Glomerular visceral epithelial cell (primary cell): Measurements from ENCODE around the gene L1CAM.
A peak's percentile ranks its signal among the peaks of the same experiment; 100 is the strongest.

Source experiments
- DNase-seq: peaks from one replicate; pipeline ENCODE4 v3.0.0-alpha.2; 2016; ENCODE audit errors: extremely low spot score

L1CAM gene, protein sequence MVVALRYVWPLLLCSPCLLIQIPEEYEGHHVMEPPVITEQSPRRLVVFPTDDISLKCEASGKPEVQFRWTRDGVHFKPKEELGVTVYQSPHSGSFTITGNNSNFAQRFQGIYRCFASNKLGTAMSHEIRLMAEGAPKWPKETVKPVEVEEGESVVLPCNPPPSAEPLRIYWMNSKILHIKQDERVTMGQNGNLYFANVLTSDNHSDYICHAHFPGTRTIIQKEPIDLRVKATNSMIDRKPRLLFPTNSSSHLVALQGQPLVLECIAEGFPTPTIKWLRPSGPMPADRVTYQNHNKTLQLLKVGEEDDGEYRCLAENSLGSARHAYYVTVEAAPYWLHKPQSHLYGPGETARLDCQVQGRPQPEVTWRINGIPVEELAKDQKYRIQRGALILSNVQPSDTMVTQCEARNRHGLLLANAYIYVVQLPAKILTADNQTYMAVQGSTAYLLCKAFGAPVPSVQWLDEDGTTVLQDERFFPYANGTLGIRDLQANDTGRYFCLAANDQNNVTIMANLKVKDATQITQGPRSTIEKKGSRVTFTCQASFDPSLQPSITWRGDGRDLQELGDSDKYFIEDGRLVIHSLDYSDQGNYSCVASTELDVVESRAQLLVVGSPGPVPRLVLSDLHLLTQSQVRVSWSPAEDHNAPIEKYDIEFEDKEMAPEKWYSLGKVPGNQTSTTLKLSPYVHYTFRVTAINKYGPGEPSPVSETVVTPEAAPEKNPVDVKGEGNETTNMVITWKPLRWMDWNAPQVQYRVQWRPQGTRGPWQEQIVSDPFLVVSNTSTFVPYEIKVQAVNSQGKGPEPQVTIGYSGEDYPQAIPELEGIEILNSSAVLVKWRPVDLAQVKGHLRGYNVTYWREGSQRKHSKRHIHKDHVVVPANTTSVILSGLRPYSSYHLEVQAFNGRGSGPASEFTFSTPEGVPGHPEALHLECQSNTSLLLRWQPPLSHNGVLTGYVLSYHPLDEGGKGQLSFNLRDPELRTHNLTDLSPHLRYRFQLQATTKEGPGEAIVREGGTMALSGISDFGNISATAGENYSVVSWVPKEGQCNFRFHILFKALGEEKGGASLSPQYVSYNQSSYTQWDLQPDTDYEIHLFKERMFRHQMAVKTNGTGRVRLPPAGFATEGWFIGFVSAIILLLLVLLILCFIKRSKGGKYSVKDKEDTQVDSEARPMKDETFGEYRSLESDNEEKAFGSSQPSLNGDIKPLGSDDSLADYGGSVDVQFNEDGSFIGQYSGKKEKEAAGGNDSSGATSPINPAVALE

GRCh38 chrX:153885968-153886903 lies at the start of gene L1CAM:
TSS of gene L1CAM (minus strand) at chrX:153886173. CDS start at chrX:153875836, 10,337 bp downstream.
- peak; percentile 38 for DNase-seq

GRCh38 chrX:153935326-153935851 lies 49.4 kb upstream of the L1CAM start:
- DNase-seq = no peak

DNA sequence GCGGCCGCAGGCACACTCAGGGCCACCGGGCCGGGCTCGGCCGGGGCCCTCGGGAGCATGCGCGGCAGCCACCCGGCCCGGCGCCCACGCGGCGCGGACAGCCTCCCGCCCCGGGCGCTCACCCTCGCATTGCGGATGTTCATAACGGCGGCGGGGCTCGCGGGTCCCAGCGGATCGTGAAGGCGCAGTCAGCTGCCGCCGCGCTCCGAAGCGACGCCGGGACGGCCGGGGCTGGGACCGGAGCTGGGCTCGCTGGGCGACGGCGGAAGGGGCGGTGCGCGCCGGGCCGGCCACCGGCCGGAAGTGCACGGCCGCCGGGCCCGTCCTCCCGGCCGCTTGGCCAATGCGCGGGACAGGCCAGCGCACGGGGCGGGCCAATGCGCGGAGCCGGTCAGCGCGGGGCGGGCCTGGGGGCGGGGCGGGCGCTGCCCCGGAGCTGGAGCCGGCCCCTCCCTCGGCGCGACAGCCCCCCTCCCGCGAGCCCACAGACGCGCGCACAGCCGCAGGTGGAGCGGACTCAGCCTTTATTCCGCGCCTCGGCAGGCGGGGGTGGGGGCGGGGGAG lies 48.9 kb upstream of the L1CAM start, which contains the start of gene NAA10:
Gene NAA10 (minus strand): TSS at position 276 of the 564 bp plus-strand sequence. CDS start 133 bp downstream, at position 143.
- DNase-seq = peak; percentile 79

- no peak for DNase-seq
Measured at GRCh38 chrX:153934148-153934761, 48.3 kb upstream of the L1CAM start.

DNA sequence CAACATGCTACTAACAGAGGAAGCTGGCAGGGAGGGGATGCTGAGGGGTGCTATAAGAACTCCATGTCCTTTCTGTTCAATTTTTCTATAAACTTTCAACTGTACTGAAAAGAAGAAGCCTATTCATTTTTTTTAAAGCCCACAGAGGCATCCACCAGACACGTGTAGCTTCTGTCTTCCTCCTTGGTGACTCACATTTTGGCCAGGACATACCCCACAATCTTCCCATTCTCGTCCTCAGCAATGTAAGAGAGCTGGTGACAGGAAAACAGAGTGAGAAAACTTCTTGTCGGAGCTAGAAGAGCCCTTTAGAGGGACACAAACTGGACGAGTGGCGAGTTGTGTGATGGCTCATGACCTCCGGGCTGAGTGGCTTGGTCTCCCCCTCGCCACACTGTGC lies 47.8 kb upstream of the L1CAM start:
- no peak for DNase-seq

DNA sequence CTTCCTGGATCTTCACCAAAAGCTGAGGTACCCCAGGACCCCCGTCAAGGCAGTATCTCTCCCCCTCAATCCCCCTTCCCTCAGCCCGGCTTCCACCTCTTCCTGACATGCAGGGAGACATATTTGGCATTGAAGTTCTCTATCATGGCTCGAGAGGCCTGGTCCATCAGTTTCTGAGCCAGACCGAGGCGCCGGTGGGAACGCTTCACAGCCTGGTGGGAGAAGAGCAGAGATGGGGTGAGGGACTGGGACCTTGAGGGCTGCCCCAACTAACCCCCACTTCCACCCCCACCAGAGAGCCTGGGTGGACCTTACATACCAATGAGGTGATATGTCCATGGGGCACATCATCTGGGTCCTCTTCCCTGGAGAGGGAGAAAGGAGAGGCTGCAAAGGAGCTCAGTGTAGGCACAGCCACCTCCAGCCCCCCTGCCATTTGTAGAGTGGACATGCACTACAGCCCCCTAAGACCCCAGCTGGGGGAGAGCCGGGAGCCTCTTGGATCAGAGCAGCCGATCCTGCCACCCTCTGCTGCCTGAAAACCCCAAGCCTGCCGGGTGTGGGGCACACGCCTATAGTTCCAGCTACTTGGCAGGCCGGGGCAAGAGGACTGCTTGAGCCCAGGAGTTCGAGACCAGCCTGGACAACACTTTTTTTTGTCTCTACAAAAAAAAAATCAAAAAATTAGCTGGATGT lies 46.4 kb upstream of the L1CAM start:
- DNase-seq = no peak

GRCh38 chrX:153931748-153932147 lies 45.8 kb upstream of the L1CAM start:
- no peak for DNase-seq

DNA sequence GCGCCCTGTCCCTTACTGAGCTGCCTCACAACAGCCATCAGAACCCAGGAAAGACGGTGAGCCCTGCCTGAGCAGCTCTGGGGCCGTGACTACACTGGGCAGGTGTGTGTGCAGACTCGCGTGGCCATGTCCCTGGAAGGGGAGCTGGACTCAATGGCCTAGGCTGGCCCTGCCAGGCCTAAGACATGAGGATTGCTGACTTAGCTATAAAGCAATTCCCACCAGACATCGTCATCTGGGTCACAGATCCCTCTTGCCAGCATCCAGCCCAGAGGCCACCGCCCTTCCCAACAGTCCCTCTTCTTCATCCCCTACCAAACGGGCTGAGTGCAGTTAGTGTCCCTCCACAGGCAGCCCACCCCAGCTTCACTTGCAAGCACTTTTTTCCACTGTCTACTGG lies 45.2 kb upstream of the L1CAM start:
- no peak for DNase-seq

DNA sequence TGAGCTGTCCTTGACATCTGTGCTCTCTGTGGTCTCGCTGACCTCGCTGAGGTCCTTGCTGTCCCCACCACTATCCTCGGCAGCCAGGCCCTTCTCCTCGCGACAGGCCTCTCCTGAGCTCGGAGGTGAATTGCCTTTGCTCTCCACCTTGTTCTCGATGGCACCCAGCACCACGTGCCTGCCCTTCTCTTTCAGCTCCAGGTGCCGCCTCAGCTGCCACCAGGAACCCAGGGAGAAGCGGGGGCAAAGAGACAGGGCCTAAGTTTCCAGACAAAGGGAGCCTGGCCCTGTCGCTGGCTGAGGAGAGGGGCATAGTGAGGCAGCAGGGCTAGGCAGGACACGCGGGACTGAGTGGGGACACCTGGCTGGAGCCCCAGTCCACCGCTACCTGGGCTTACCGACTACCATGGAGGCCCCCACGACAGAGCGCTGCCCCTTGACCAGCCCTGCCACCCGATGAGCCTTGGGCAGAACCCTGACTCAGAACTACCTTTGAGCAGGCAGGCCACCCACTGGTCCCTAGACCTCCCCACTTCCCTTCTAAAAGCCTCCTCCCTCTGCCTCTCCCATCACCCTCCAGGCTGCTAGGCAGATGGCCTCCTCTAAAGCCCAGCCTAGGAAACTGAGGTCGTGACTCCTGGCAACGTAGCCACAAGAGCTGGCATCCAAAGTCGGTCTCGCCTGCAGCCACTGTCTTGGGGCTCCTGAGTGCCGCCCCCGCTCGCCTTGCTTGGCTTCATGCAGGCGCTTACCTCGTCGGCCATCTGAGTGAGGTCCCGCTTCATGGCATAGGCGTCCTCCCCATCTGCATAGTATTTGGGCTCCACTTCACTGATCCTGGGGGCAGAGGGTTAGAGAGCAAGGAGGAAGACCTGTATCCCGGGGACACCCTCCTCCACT lies 44.3 kb upstream of the L1CAM start:
- no peak for DNase-seq

GRCh38 chrX:153929576-153929975 lies 43.6 kb upstream of the L1CAM start:
- DNase-seq = no peak

- no peak for DNase-seq
Measured at GRCh38 chrX:153928846-153929245, 42.9 kb upstream of the L1CAM start.

- peak; percentile 97 for DNase-seq
Measured at GRCh38 chrX:153927922-153928760, 42.2 kb upstream of the L1CAM start.

DNA sequence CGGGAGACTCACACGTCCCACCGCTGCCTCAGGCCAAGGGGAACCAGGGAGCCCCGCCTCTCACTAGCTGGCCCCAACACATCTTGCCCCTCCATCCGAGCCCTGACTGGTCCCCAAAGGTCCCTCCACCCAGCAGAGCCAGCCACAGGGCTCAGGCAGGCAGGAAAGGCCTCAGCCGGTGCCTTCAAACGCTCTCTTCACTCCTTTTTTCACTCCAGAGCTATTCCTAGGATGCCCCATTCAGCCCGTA lies 41.6 kb upstream of the L1CAM start:
- no peak for DNase-seq

GRCh38 chrX:153926858-153927671 lies 41.1 kb upstream of the L1CAM start:
- peak; percentile 31 for DNase-seq

- no peak for DNase-seq
Measured at GRCh38 chrX:153926552-153926857, 40.5 kb upstream of the L1CAM start.

DNA sequence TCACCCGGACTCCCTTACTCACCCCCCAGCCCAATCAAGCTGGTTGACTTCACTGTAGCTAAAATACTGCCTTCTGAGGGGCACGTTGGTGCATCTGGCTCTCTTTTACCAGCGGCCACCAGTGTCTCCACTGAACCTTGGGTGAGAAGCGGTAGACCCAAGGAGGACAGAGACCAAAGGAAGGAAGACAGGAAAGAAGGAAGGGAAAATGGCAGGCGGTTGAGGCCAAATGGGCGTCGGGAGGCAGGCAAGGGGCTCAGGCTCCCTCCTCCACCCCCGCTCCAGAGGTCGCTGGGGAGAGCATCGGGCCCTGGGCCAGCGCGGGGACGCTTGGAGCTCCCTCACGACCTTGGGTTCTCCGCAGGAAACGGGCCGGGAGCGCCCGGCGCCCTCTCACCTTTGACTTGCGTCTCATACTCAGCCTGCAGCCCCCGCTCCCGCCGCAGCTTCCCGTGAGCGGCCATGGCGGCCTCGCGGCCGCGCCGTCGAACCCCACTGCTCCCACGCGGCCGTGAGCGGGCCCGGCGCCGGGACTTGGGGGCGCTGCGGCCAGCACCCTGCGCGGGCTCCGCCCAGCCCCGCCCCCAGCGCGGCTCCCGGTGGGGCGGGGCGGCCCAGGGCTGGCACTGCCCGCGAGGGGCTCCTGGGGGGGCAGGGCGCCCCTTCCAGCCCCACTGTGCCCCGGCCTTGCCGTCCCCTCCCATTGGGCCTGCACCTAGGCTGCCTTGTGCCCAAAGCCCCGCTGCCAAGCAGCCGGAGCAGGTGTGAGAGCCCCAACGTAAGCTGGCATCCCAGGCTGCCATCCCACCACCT lies 40.0 kb upstream of the L1CAM start, which contains the start of gene ARHGAP4:
Gene ARHGAP4 (minus strand): TSS at position 526 of the 813 bp plus-strand sequence. CDS start 62 bp downstream, at position 464.
- DNase-seq = no peak
